Measurements from ENCODE around the gene CRYBA2.

DNA sequence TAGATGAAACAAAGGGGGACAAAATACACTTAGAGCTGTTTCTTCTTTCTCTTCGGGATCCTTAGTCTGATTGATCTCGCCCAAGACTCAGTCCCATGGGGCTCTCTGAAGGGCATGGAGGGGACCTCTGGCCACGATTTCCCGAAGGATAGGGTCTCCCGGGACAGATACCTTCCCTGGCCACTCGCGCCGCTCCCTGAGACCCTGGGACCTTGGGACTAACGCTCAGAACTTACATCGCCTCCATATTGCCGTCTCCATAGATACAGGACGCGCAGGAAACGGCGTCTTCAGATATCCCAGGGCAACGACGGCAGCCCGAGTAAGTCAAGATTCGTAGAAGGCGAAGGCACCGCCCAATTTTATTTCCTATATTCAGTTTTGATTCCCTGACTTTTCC lies 48.0 kb upstream of the CRYBA2 start, which contains the start of gene CFAP65:
- TF ChIP-seq, protein P1, sequence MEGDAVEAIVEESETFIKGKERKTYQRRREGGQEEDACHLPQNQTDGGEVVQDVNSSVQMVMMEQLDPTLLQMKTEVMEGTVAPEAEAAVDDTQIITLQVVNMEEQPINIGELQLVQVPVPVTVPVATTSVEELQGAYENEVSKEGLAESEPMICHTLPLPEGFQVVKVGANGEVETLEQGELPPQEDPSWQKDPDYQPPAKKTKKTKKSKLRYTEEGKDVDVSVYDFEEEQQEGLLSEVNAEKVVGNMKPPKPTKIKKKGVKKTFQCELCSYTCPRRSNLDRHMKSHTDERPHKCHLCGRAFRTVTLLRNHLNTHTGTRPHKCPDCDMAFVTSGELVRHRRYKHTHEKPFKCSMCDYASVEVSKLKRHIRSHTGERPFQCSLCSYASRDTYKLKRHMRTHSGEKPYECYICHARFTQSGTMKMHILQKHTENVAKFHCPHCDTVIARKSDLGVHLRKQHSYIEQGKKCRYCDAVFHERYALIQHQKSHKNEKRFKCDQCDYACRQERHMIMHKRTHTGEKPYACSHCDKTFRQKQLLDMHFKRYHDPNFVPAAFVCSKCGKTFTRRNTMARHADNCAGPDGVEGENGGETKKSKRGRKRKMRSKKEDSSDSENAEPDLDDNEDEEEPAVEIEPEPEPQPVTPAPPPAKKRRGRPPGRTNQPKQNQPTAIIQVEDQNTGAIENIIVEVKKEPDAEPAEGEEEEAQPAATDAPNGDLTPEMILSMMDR (IDR thresholded peaks at IDR 0.05) = no peak
- TF ChIP-seq POLR2A (IDR thresholded peaks at IDR 0.05) = no peak

Data from lower leg skin (tissue), 3 donors.